ENCODE results near the gene ZNF527. TPM values are rescaled to one million over a fixed set of nuclear protein-coding genes. Genes with fewer than 3 reads are reported as not detected.

The ZNF527 gene
- total RNA-seq, 1 donor from 2014 or later: 5.3 TPM

Other genes starting within 250 kb of the ZNF527 start
- gene ZNF585A, start 198.4 kb upstream of the ZNF527 start, total RNA-seq: 3.9 and 5.2 TPM in 2 replicates
- gene ZNF585B, start 160.6 kb upstream of the ZNF527 start, total RNA-seq: 4.2 and 4.6 TPM in 2 replicates
- gene ZNF383, start 152.9 kb upstream of the ZNF527 start, total RNA-seq: 9.9 and 10.7 TPM in 2 replicates
- 4.4 and 6.1 TPM in 2 replicates for gene ZNF569, start 96.3 kb downstream of the ZNF527 start, total RNA-seq
- 4.2 and 5.6 TPM in 2 replicates for gene ZNF570, start 98.3 kb downstream of the ZNF527 start, total RNA-seq
- gene ZNF793, start 135.8 kb downstream of the ZNF527 start, total RNA-seq: 0.88 and 1.4 TPM in 2 replicates
- 0.59 and 1.2 TPM in 2 replicates for gene ZNF571, start 223.7 kb downstream of the ZNF527 start, total RNA-seq
- gene ZNF540, start 223.8 kb downstream of the ZNF527 start, total RNA-seq: 0.44 and 0.93 TPM in 2 replicates